Cardiac septum (tissue), 1 donor: ENCODE measurements around the gene R3HDM2. TPM values are rescaled to one million over a fixed set of nuclear protein-coding genes. Genes with fewer than 3 reads are reported as not detected.

Source experiments
- DNase-seq: peaks from one replicate; pipeline ENCODE4 v3.0.0-alpha.2; 2020; ENCODE audit warnings: low spot score
- intact Hi-C: fragments of 100-400 bp; cut with DNase I; formaldehyde crosslinking; loops from one replicate; pipeline ENCODE4 v1.14.0; 2022
- long read RNA-seq: library from polyadenylated mRNA; unstranded; transcript quantifications from one replicate; pipeline ENCODE4 v2.0.0, GENCODE V29; 2021
- total RNA-seq: library from RNA; stranded (reverse); fragmentation: NEBNext Ultra II Directional; extraction: Animal tissue kit (Norgen Biotek cat#: 25700); gene quantifications from one replicate; pipeline ENCODE4 v1.2.1, GENCODE V29; 2021
- donor health status: DM: no; HTN: no; CAD: no.

Gene R3HDM2
- 77.7 TPM for total RNA-seq
- long read RNA-seq, full-length matches to known transcripts, result 2 of 42 reads
- long read RNA-seq, partial matches to known transcripts, result 25 of 42 reads
- long read RNA-seq, other reads (novel, unspliced or antisense), result 15 of 42 reads

- peak; percentile 98 for DNase-seq
- intact Hi-C loops, result loop anchor here (2.0 kb wide), 1 partner anchor 22 kb away; no protein-coding TSS in a partner anchor
These were observed at the start of gene R3HDM2 for GRCh38 chr12:57430931-57431566. Gene R3HDM2 (minus strand): TSS chr12:57431043. CDS start chr12:57310428, 120,615 bp downstream.

DNA sequence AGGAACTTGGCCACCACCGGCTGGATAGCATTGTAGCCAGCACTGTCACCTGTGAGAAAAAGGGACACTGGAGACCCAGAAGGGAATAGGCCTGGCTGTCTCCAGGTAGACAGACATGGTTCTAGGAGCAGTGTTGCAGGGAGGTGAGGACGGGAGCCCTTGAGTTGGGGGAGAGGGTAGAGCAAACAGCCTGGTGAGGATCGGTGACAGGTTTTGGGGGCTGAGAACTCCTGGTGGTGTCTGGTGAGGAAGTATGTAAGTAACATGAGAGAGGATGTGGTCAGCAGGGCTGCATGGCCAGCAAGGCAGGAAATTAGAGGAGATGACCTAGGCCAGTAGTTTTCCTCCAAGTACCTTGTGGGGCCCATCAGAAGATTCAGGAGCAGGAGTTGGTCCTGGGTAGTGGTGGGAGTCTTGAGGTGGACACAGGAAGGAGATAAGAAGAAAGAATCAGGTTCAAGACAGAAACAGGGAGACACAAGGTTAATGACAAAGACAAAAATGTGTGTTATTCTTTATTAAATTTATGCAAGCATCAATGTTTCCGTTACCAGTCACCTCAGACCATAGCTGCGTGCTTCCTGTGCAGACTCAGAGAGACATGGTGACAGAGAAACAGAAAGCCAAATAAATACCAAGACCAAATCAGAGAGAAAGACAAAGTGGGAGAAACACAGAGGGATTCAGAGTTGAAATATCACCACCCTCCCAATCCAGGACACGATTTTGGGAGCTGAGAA lies 48.7 kb upstream of the R3HDM2 start, which contains the start of gene ARHGAP9:
ARHGAP9 (minus strand) TSS at position 491 of the 740 bp plus-strand sequence; CDS start at position 31, 460 bp downstream.
- DNase-seq, result no peak
- intact Hi-C loops, result no loop called here

DNA sequence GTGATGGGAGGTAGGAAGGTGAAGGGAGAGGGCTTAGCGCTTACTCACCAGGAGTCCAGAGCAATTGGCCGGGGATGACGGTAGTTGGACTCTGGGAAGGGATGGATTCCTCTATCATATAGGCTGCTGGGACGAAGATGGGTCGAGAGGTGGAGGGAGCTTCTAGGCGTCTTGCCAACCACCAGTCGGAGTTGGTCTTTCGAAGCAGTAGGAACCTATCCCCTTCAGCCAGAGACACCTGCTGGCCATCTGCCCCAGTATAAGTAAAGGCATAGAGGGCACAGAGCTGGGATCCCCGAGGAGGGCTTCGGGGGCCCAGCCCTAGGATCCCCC lies 48.2 kb upstream of the R3HDM2 start:
- no peak for DNase-seq

GRCh38 chr12:57477710-57478681 lies 47.2 kb upstream of the R3HDM2 start:
- DNase-seq, result no peak
- intact Hi-C loops, result no loop called here

More for the DNA sequence above, 48.2 kb upstream of the R3HDM2 start:
- intact Hi-C loops, result no loop called here

DNA sequence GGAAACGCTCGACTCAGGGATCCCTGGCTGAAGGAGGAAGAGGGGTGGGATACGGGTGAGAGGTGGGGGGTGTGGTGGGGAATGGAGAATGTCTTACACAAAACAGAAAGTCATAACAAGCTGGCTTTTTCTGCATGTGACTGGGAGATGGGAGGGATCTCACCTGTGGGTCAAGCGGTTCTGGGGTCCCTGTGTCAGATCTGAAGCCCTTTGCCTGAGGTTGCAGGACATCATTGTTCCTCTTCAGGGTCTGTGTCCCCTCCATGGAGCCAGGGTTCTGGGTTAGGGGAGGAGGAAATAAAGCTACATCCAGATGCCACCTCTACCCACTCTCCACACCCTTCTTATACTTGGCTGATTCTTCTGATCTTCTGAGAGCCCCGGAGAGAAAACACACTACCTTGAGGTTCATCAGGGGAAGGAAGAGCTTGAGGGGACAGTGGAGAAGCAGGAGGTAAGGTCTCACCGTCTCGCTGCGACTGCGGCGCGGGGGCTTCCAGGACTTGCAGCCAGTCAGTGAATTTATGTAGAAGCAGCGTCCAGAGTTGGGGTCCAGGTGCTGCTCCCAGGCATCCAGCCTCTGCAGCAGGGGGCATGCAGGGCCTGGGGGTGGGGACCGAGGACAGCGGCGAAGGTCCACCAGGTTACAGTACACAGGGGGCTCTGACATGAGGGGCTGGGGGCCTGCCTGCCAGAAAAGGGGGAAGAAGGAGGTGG lies 46.3 kb upstream of the R3HDM2 start:
- intact Hi-C loops, result no loop called here
- no peak for DNase-seq

- DNase-seq, result no peak
- intact Hi-C loops, result no loop called here
These were observed 45.5 kb upstream of the R3HDM2 start for GRCh38 chr12:57476162-57476992.

DNA sequence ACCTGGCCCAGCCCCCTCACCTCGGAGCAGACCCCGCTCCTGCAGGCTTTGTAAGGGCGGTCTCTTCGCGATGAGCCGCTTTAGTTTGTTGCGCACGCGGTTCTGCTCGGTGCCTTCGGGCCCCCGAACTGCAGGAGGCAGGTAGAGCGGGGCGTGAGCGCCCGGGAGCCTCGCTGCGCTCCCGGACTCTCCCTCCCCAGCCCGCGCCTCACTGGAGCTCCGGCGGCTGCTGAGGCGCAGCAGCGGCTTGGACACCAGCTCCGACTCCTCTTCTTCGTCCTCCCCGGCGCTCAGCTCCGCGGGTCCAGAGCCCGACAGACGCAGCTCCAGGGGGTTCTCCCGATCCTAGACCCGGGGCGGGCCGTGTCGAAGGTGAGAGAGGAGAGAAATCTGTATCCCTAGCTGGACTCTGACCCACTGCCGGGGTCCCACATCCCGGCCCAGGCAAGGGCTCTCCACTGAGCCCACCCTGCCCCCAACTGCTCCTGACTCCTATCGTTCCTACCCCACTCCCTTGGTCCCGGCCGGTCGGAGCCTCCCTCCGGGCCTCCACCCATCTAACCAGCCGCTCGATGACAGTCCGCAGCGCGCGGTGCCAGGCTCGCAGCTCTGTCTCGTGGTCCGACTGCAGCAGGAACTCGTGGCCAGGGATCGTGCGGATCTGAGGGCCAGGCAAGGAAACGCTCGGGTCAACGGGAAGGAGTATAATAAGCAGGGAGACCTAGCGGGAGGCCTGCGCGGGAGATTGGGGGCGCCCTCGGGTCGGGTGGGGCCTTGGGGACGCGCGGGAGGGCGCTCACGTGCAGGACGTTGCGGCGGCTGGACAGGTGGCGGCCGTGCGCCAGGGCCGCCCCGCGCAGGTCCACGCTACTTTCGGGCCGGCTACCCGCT lies 44.7 kb upstream of the R3HDM2 start:
- intact Hi-C loops, result no loop called here
- DNase-seq, result no peak

GRCh38 chr12:57474862-57475261 lies 44.0 kb upstream of the R3HDM2 start:
- no peak for DNase-seq
- intact Hi-C loops, result no loop called here

DNA sequence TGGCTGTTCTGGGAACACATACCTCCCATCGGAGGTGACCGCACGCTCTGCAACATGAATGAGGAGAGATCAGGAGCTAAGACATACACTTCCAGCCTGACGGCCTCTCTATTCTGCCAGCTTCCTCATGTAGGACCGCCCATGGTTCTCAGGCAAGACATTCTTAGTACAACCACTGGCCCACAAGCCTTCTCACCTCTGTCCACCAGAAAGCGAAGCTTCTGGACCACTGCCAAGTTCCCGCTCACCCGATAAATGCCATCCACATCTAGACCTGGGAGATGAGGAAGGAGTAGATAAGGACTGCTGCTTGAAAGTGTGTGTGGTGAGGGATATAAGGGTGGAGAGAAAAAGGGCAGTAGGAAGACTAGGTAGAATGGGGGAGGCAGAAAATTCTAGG lies 43.6 kb upstream of the R3HDM2 start:
- no peak for DNase-seq
- intact Hi-C loops, result no loop called here

GRCh38 chr12:57473886-57474285 lies 43.0 kb upstream of the R3HDM2 start:
- DNase-seq, result no peak
- intact Hi-C loops, result no loop called here

- DNase-seq, result no peak
- intact Hi-C loops, result no loop called here
These were observed 42.5 kb upstream of the R3HDM2 start for GRCh38 chr12:57473392-57473791.

DNA sequence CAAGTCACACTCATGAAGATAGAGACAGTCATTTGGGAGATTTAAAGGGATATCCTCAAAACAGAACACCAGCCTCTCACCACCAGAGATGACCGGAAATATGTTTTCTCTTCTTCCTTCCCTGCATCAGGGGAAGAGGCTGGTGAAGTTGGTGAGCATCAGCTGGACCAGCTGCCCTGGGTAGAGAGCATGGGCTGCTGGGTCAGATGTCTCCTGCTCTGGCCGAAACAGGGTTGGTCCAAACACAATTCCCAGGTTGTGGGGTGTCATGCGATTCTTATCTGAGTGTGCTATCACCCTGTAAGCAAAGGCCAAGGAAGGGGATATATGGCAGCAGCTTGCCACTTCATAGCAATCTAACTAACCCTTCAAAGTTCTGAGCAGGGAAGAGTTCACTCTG lies 41.5 kb upstream of the R3HDM2 start:
- no peak for DNase-seq
- intact Hi-C loops, result no loop called here

GRCh38 chr12:57471661-57472060 lies 40.8 kb upstream of the R3HDM2 start:
- no peak for DNase-seq
- intact Hi-C loops, result no loop called here

GRCh38 chr12:57470970-57471656 lies 40.3 kb upstream of the R3HDM2 start:
- intact Hi-C loops, result no loop called here
- DNase-seq, result no peak

DNA sequence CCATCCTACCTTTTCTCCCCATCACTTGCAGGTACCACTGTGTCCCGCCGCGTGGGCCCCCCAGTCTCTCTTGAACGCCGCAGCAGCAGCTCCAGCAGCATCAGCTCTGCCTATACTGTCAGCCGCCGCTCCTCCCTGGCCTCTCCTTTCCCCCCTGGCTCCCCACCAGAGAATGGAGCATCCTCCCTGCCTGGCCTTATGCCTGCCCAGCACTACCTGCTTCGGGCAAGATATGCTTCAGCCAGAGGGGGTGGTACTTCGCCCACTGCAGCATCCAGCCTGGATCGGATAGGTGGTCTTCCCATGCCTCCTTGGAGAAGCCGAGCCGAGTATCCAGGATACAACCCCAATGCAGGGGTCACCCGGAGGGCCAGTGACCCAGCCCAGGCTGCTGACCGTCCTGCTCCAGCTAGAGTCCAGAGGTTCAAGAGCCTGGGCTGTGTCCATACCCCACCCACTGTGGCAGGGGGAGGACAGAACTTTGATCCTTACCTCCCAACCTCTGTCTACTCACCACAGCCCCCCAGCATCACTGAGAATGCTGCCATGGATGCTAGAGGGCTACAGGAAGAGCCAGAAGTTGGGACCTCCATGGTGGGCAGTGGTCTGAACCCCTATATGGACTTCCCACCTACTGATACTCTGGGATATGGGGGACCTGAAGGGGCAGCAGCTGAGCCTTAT lies 39.6 kb upstream of the R3HDM2 start:
- intact Hi-C loops, result no loop called here

More for the DNA sequence above, 39.6 kb upstream of the R3HDM2 start:
- no peak for DNase-seq
